SK-N-MC (cell line): Measurements from ENCODE around the gene MTERF2.

Experiments used
- EZH2 ChIP-seq: fragments of 200-600 bp; sonication (generic); IDR thresholded peaks from one replicate; pipeline ENCODE4 v1.6.1; 2017; ENCODE audit warnings: antibody characterized with exemption
- FOXP2 ChIP-seq: optimal IDR thresholded peaks from 2 replicates; pipeline ENCODE3; 2011; ENCODE audit warnings: mild to moderate bottlenecking, moderate library complexity; ENCODE audit not compliant: insufficient read depth; ENCODE audit errors: extremely low read length, control extremely low read depth
- POLR2AphosphoS5 ChIP-seq: IDR thresholded peaks from 2 replicates; pipeline ENCODE4 v1.6.1; 2012; ENCODE audit warnings: mild to moderate bottlenecking, low read depth, low read length, borderline replicate concordance

DNA sequence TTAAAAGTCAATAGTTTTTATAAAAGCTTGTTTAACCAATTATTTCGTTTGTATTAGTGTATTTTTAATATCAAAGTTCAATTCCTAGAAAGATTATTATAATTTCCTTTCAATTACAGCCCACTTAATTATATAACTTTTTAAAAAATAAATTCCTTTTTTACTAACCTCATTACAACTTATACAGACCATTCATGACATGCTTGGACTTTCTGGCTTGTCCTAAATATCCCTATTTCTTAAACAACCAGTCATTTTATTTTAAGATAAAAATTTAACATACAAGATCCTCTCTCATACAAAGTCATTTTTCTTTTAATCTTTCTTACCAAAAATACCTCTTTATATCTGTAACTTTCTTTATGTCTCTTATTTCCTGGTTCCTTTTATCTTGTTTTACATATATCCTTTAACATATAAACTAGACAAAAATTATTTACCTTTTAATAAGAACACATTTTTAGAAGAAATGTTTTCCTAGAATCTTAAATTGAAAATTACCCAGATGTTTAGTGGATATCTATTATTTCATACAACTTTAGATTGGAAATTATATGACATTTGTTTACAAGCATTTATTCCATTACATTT lies 41.6 kb downstream of the MTERF2 start:
- no peak for TF ChIP-seq POLR2AphosphoS5
- TF ChIP-seq EZH2 = no peak
- no peak for TF ChIP-seq FOXP2
